DLD1 (cell line): ENCODE data around the gene CNTNAP1.

ENCODE experiments used
- in situ Hi-C: cut with HindIII; loops from 2 replicates; pipeline ENCODE4 v1.10.0; 2017; ENCODE audit warnings: low sequenced_read_pairs

Gene CNTNAP1

DNA sequence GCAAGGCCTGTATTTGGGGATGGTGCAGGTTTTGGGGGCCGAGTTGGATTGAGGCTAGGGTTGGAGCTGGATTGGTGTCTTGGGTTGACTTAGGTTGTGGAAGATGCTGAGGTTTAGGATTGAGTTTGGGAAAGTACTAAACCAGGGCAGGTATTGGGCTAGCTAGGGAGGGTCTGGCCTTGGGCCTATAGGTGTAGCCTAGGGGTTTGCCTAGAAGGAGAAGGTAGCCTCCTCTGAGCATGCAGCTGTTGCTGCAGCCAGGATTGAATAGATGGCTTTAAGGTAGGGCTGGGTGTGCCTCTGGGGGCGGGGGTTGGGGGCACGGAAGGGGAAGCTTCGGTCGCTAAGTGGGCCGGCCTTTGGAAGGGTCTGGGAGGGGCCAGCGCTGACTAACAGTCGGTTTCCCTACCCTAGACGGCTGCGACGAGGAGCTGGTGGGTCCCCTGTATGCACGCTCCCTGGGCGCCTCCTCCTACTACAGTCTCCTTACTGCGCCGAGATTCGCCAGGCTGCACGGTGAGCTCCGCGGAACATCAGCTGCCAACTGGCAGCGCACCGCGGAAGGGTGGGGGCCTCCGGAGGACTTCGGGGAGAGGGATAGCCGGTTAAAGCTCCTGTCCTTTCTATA lies 1.2 kb downstream of the CNTNAP1 start:
- in situ Hi-C loops: no loop called here

DNA sequence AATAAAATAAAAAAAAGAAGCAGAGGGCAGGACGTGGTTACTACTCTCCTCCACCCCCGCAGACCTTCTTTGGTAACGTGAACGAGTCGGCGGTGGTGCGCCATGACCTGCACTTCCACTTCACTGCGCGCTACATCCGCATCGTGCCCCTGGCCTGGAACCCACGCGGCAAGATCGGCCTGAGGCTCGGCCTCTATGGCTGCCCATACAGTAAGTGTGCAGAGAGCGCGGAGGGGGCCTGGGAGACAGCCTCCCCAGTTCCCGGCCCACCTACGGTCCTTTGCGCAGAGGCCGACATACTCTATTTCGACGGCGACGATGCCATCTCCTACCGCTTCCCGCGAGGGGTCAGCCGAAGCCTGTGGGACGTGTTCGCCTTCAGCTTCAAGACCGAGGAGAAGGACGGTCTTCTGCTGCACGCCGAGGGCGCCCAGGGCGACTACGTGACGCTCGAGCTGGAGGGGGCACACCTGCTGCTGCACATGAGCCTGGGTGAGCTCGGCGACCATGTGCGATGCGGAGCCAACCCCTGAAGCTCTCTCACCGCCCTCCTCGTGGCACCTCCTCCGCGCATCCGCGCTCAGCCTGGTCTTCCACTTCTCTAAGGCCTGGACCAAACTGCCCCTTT lies 2.7 kb downstream of the CNTNAP1 start:
- in situ Hi-C loops: no loop called here

DNA sequence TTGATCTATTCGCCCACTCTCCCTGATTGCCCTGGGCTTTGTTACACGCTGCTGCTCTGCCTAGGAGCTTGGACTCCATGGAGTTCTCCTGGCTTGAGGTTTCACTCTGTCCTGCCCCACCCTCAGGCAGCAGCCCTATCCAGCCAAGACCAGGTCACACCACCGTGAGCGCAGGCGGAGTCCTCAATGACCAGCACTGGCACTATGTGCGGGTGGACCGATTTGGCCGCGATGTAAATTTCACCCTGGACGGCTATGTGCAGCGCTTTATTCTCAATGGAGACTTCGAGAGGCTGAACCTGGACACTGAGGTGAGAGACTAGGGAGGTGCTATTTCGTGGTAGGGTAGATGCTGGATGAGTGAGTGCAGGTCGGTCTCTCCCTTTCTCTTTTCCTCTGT lies 3.5 kb downstream of the CNTNAP1 start:
- in situ Hi-C loops: no loop called here

DNA sequence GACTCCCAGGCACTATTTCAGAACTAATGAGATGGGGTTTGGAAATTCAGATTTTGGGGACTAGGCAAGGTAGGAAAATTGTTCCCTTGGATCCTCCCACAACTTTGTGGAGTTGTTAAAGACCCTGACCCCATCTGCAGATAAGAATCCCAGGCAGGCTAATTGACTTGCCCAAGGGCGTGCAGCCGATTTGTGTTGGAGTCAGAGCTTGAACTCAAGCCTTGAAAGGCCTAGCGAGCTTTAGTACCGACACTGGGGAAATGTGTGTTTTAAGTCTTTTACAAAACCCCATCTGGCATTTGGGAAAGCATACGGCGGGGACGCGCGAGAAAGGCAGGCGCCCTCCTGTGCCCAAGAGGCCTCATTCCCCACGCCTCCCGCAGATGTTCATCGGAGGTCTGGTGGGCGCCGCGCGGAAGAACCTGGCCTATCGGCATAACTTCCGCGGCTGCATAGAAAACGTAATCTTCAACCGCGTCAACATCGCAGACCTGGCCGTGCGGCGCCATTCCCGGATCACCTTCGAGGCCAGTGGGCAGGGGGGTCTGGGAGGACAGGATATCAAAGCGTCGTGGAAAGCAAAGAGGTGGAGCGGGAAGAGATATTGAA lies 4.3 kb downstream of the CNTNAP1 start:
- in situ Hi-C loops: no loop called here

DNA sequence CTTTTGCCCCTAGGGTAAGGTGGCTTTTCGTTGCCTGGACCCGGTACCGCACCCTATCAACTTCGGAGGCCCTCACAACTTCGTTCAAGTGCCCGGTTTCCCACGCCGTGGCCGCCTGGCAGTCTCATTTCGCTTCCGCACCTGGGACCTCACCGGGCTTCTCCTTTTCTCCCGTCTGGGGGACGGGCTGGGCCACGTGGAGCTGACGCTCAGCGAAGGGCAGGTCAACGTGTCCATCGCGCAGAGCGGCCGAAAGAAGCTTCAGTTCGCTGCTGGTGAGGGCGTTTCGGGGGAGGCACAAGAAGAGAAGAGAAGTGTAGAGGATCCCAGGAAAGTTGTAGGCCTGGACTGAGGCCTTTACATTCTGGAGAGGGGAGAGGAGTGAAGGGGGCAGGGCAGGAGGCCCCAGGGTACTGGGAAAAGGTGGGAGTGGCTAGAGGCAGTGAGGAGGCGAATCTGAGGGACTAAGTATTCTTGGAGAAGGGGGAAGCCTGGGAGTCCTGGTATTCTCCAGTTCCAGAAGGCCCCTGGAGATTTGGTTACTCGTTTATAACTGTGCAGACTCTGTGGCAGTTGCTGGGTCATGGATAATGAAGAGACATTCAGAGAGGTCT lies 5.5 kb downstream of the CNTNAP1 start:
- in situ Hi-C loops: no loop called here

DNA sequence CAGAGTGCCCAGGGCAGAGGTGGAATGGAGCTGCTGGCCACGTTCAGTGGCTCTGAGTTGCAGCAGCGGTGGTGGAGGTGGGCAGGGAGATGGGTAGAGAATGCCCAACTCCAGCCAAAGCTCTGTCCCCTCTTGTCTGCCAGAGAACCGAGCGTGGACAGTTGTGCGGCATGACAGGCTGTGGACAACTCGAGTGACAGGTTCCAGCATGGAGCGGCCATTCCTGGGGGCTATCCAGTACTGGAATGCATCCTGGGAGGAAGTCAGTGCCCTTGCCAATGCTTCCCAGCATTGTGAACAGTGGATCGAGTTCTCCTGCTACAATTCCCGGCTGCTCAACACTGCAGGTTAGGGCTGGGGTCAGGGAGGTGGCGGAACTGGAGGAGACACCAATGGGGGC lies 8.3 kb downstream of the CNTNAP1 start:
- in situ Hi-C loops: no loop called here

DNA sequence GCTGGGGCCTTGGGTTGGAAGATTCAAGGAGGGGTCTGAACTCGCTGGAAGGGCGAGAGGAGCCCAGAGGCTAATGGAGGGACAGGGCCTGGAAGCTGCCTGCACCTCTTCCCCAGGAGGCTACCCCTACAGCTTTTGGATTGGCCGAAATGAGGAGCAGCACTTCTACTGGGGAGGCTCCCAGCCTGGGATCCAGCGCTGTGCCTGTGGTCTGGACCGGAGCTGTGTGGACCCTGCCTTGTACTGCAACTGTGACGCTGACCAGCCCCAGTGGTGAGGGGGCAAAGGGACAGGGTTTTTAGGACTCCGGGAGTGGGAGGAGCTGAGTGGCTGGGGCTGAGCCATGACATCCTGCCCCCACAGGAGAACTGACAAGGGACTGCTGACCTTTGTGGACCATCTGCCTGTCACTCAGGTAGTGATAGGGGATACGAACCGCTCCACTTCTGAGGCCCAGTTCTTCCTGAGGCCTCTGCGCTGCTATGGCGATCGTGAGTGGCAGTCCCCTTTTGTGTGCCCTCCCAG lies 8.8 kb downstream of the CNTNAP1 start:
- in situ Hi-C loops: no loop called here

DNA sequence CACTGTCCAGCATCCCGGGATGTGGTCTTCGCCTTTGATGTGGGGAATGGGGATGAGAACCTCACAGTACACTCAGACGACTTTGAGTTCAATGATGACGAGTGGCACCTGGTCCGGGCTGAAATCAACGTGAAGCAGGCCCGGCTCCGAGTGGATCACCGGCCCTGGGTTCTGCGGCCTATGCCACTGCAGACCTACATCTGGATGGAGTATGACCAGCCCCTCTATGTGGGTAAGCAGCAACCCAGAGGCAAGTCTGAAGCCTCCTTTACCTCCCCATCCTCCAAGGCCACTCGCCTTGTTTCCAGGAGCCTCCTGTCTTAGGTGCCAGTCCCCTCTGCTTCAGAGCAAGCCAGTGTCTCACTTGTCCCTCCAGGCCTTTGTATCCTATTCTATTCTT lies 10.2 kb downstream of the CNTNAP1 start:
- in situ Hi-C loops: no loop called here

DNA sequence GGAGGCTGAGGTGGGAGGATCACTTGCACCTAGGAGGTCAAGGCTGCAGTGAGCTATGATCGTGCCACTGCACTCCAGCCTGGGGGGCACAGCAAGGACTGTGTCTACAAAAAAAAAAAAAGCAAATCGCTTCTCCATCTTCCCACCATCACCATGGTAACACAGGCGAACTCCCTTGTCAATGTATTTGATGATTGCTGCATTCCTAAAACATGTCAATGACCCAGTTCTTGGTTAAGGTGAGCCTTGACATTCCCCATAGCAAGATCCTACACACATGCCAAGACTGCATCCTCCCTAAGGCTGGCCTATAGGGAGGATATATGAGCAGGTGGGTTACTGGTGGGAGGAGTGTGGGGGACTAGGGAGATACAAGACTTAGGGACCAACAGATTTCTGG lies 12.2 kb downstream of the CNTNAP1 start:
- in situ Hi-C loops: no loop called here

DNA sequence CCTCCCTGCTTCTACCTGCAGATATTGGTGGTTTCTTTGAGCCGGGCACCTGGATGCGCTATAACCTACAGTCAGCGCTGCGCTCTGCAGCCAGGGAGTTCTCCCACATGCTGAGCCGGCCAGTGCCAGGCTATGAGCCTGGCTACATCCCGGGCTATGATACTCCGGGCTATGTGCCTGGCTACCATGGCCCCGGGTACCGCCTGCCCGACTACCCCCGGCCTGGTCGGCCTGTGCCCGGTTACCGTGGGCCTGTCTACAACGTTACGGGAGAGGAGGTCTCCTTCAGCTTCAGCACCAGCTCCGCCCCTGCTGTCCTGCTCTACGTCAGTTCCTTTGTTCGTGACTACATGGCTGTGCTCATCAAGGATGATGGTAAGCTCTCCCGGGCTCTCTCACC lies 13.2 kb downstream of the CNTNAP1 start:
- in situ Hi-C loops: no loop called here

DNA sequence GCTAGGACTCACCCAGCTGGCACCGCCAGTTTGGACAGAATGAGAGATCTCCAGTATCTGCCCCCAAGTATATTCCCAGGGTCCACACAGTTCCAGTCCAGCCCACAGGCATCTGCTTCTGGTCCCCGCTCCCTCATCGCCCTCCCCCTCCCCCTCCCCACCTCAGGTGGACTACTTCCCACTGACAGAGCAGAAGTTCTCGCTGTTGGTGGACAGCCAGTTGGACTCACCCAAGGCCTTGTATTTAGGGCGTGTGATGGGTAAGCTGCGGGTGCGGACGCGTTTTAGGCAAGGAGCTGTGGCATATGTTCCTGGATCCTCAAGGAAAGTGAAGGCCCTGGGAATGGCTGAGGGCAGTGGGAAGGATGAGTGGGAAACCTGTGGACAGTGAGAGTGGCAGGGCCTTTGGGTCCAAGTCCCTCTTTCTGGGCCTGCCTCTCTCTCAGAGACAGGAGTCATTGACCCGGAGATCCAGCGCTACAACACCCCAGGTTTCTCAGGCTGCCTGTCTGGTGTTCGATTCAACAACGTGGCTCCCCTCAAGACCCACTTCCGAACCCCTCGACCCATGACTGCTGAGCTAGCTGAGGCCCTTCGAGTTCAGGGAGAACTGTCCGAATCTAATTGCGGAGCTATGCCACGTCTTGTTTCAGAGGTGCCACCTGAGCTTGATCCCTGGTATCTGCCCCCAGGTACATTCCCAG lies 14.9 kb downstream of the CNTNAP1 start:
- in situ Hi-C loops: no loop called here

DNA sequence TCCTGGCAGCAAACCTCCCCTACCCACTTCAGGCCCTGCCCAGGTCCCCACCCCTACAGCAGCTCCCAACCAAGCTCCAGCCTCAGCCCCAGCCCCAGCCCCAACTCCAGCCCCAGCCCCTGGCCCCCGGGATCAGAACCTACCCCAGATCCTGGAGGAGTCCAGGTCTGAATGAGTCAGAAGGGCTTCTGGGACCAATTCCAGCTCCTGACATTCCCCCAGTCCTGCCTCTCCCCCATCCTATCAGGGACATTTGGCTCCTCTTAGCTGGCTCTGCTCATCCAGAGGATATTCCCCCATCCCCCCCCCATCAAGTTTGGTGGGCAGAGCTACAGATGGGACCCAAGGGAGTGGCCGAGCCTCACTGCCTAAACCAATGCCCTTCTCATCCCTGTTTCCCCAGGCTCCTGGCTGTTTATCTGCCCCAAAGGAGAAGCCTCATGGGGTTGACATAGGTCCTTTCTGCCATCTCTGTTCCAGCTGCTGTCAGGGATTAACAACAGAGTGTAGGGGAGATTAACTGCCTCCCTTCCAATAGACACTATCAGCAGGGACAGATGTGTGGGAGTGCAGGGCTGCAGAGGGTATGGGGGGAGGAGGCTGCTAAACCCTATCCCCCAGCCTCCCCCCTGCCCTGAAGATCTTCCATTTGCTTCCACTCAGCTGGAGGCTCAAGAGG lies 16.5 kb downstream of the CNTNAP1 start:
- in situ Hi-C loops: no loop called here

DNA sequence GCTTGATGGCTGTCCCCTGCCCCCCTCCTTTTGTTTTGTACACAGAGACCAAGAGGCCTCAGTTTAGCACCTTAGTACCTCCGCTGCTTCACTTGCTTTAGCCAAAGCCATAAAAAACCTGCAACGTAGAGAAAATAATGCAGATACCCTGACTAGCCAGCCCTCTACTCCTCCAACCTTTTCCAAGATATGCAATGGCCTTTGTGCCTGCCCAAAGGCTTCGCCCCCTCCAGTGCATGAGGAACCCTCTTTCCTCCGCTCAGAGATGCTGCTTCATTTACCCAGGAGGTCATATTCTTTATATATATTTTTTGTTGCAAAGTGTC lies 17.0 kb downstream of the CNTNAP1 start:
- in situ Hi-C loops: no loop called here

DNA sequence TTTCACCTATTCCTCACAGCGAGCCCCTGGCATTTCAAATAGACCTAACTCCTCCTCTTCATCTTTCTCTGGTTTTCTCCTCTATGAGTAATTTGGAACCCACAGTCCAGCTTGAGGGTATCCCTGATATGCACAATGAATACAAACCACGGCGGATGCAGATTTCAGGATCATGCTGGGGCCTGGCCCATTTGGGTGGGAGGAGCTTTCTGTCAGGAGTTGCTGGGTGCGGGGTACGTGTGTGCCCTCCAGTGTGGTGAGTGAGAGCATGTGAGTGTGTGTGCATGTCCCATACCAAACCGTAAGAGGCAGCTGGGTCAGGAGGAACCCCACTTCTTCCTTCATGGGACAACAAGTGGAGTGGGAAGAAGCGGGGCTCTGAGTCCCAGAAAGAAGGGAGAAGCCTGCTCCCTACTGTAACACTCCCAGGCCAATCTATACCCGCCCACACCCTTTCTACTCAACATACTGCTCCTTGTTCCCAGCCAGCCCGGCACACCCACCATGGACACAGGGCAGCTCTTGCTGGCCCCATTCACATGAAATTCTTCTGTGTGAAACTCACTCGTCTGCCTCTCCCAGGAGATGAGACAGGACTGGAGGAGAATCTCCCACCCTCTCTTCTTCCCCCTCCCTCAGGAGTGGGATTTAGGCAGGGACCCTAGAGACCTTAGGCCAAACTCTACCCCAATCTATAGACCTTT lies 18.4 kb downstream of the CNTNAP1 start:
- in situ Hi-C loops: no loop called here

DNA sequence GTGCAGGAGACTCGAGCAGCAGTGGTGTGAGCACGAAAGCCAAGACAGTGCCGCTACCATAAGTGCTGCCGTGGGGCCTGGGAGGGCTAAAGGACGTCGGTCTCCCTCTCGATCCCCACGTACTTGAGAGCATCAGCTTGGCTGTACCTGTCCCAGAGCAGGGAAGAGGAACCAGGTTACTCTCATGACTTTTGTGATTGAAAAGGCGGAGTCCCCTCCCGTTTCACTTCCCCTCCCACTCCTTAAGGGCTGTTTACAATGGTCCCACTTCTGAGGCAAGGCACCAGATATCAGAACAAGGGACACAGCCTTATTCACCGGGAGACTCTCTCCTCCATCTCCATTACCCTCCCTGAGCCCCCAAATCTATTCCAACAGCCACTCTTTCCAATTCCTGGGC lies 20.1 kb downstream of the CNTNAP1 start:
- in situ Hi-C loops: no loop called here

DNA sequence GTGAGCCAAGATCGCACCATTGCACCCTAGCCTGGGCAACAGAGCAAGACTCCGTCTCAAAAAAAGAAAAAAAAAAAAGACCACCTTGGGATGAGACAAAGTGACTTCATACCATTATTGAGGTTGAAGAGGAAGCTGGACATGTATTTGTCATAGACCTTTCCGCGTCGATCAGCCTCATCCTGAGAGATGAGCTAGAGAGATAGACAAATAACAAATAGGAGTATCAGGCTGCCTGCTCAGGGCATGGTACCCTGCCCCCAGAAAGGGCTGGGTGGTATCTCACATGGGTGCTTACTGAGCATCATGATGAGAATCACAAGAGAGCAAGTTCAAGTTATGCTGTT lies 22.1 kb downstream of the CNTNAP1 start:
- in situ Hi-C loops: no loop called here

DNA sequence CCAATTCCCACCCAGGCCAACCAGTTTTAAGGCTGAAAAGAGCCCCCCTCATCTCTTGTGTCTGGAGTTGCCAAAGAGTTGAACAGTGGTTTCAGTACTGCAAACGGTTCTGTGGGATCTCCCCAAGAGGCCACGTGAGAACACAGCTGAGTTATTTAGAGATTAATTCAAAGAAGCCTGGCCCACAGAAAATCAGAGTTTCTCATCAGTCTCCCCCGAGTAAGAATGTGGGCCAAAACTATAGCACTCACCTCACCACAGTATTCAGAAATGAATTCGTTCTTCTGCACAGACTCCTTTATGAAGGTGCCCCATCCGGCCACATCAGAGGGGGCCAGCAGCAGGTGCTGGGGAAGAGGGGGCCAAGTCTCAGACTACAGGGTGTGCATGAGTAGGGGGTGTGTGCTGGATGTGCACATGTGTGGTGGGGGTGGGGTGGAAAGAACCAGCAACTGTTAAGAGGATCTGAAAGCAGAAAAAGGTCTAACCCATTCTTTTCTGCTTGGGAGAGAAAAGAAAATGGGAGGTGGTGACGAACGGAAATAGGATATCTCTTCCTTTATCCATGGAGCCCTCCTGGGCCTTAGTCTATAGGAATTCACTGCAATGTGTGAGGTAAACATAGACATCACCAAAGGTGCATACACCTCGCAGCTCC lies 22.6 kb downstream of the CNTNAP1 start:
- in situ Hi-C loops: no loop called here

DNA sequence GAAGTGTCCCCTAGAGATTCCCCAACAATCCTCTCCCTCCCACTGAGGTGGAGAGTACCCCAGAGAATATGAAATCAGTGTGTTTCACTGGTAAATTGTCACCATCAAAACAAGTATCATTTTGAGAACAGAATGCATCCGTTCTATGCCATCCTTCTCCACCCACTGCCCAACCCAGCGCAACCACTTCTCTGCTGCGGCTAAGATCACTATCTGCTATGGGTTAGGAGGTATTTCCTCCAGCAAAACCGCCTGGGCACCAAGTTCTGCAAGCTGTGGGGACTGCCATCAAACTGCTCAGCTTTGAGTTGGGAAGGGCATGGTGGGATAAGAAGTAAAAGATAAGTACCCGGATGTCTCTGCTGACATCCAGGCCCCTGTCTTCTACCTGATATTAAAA lies 24.4 kb downstream of the CNTNAP1 start:
- in situ Hi-C loops: no loop called here

DNA sequence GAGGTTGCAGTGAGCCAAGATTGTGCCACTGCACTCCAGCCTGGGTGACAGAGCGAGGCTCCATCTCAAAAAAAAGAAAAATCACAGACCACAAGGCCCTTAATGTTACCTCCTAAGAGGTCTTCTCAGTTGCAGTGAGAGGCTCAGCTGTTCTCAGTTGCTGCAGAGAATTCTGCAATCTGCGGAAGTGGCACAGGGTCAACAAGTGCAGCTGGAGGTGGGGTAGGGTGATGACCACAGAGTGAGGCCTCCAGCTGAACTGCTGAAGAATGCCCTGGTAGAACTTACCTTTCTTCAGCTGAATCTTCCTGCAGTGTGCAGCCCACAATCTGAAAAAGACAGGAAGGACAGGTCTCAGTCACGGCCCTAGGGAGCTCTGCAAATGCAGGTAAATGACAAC lies 26.3 kb downstream of the CNTNAP1 start:
- in situ Hi-C loops: no loop called here

DNA sequence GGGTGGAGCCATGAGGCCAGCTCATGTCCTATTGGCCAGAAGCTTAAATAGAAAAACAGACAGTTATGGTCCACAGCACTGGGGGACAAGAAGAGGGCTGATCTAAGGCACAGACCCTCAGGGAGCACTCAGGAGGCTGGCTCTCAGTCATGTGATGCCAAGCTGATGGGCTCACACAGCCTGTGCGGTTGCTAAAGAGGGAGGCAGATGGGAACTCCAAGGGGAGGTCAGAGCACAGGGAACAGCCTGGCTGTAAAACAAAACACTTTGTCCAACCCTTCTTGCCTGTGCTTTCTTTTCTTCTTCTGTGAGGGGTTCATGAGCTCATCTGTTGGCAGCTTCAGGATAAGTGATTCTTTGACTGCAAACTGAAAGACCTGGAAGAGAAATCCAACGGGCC lies 27.2 kb downstream of the CNTNAP1 start:
- in situ Hi-C loops: no loop called here
